Gastrocnemius medialis (tissue), 4 donors: ENCODE results near the gene TMPO. TPM values are rescaled to one million over a fixed set of nuclear protein-coding genes. Genes with fewer than 3 reads are reported as not detected.

Source experiments
- ATAC-seq, 2 donors: fragments of 150-250 bp; one replicate each; pipeline ENCODE4 v1.9.1; 2016
- DNase-seq, 2 donors: peaks; one replicate each; pipeline ENCODE4 v3.0.0-alpha.2; 2019
- H3K27ac ChIP-seq, 4 donors: fragments of 200-600 bp; sonication (generic); 1 replicate in 1 of 4; 2 replicates in 3 of 4; pipeline ENCODE4 v1.5.1; 2016 to 2018; ENCODE audit warnings: mild to moderate bottlenecking in 2 of 4, moderate library complexity in 1 of 4
- H3K27me3 ChIP-seq, 3 donors: fragments of 200-600 bp; sonication (generic) in 2 of 3; 1 replicate in 1 of 3; 2 replicates in 2 of 3; pipeline versions ENCODE4 v1.5.1 to v1.6.0; 2016 to 2019; ENCODE audit warnings: mild to moderate bottlenecking in 1 of 3, moderate library complexity in 1 of 3
- H3K36me3 ChIP-seq, 2 donors: fragments of 200-600 bp; sonication (generic) in 1 of 2; one replicate each; pipeline ENCODE4 v1.5.1; 2017 to 2018
- H3K4me1 ChIP-seq, 2 donors: fragments of 200-600 bp; sonication (generic) in 1 of 2; one replicate each; pipeline ENCODE4 v1.5.1; 2016 to 2017; ENCODE audit warnings: mild to moderate bottlenecking in 2 of 2
- H3K4me3 ChIP-seq, 4 donors: fragments of 200-600 bp; sonication (generic) in 3 of 4; 1 replicate in 1 of 4; 2 replicates in 3 of 4; pipeline ENCODE4 v1.5.1; 2016 to 2019; ENCODE audit warnings: mild to moderate bottlenecking in 2 of 4
- H3K9me3 ChIP-seq, 3 donors: fragments of 200-600 bp; sonication (generic) in 2 of 3; 1 replicate in 1 of 3; 2 replicates in 2 of 3; pipeline ENCODE4 v1.5.1; 2016 to 2019
- CTCF ChIP-seq, 5 experiments: fragments of 450-650 bp in 3 of 5; fragments of 200-600 bp in 2 of 5; sonication (generic) in 2 of 5; IDR thresholded peaks in 4 of 5; conservative IDR thresholded peaks in 1 of 5; 1 replicate in 4 of 5; 2 replicates in 1 of 5; pipeline ENCODE4 v1.5.1; 2016 to 2019; ENCODE audit warnings: antibody characterized with exemption in 5 of 5, mild to moderate bottlenecking in 3 of 5, moderate library complexity in 3 of 5
- POLR2A ChIP-seq, 2 donors: fragments of 450-650 bp; IDR thresholded peaks; one replicate each; pipeline ENCODE4 v1.6.1; 2017; ENCODE audit warnings: antibody characterized with exemption in 2 of 2, mild to moderate bottlenecking in 2 of 2, moderate library complexity in 2 of 2
- in situ Hi-C, 4 donors: fragments of 200-750 bp; cut with MboI; loops; one replicate each; pipeline versions ENCODE4 v1.15.0 to v1.8.0; 2017; ENCODE audit warnings: low sequenced_read_pairs in 4 of 4
- intact Hi-C: fragments of 100-400 bp; cut with DNase I; formaldehyde crosslinking; loops from one replicate; pipeline ENCODE4 v1.15.1; 2023; ENCODE audit warnings: low total_unique reads
- total RNA-seq, 4 donors: library from RNA; depleted of rRNA; stranded (reverse); fragments of >200 nt; gene quantifications; one replicate each; pipeline versions ENCODE4 v1.1.0 to v1.2.3, GENCODE V29; 2016

TMPO gene
- total RNA-seq, 4 donors from 2014 or later = 12.2 to 16.5 (median 14.2) TPM

GRCh38 chr12:98532687-98533304, 17.4 kb downstream of the TMPO start:
- Histone ChIP-seq H3K4me3 (no peak overlapping the region), H3K27me3 (no peaks in the 10 kb centered on the region), H3K36me3 (no peaks in the 10 kb centered on the region), H3K9me3 (no peaks in the 10 kb centered on the region), H3K27ac (peak overlapping the region; percentile 69 to 75 (median 70)), H3K4me1 (peaks cover 13 to 21% of the 10 kb centered on the region in 2 donors)
- TF ChIP-seq CTCF (IDR thresholded peaks at IDR 0.05 in 4 of 5, conservative IDR thresholded peaks at IDR 0.05 in 1 of 5) (peak; percentile 38 to 64 (median 55)), POLR2A (IDR thresholded peaks at IDR 0.05) (no peak)
- DNase-seq = no peak
- ATAC-seq = peak; percentile 58 to 67
- intact Hi-C loops = loop anchor here (1.0 to 5.0 kb wide), 3 partner anchors 17 to 40 kb away; partner anchors contain the start of gene TMPO
- in situ Hi-C loops = no loop called here

- intact Hi-C loops = loop anchor here (1.0 to 5.0 kb wide), 3 partner anchors 18 to 41 kb away; partner anchors contain the start of gene TMPO
- in situ Hi-C loops = no loop called here
Measured at GRCh38 chr12:98533723-98534251, 18.4 kb downstream of the TMPO start.

GRCh38 chr12:98538031-98538430, 22.6 kb downstream of the TMPO start:
- Histone ChIP-seq H3K9me3 (no peaks in the 10 kb centered on the region), H3K27me3 (no peaks in the 10 kb centered on the region), H3K27ac (no peak overlapping the region), H3K4me1 (peaks cover 7 to 15% of the 10 kb centered on the region in 2 donors), H3K4me3 (no peak overlapping the region), H3K36me3 (no peaks in the 10 kb centered on the region)
- no peak for ATAC-seq
- in situ Hi-C loops (no loop called here), intact Hi-C loops (no loop called here)
- TF ChIP-seq CTCF (IDR thresholded peaks at IDR 0.05 in 4 of 5, conservative IDR thresholded peaks at IDR 0.05 in 1 of 5) (no peak), POLR2A (IDR thresholded peaks at IDR 0.05) (no peak)
- no peak for DNase-seq

More at GRCh38 chr12:98533723-98534251, 18.4 kb downstream of the TMPO start:
- ATAC-seq (peak; percentile 98), DNase-seq (peak in 1 of 2 donors; percentile 59)
- Histone ChIP-seq H3K9me3 (no peaks in the 10 kb centered on the region), H3K4me3 (no peak overlapping the region), H3K36me3 (no peaks in the 10 kb centered on the region), H3K27me3 (no peaks in the 10 kb centered on the region), H3K27ac (peak overlapping the region; percentile 69 to 75 (median 70)), H3K4me1 (peaks cover 13 to 21% of the 10 kb centered on the region in 2 donors)
- TF ChIP-seq CTCF (IDR thresholded peaks at IDR 0.05 in 4 of 5, conservative IDR thresholded peaks at IDR 0.05 in 1 of 5) = peak in 1 of 5 experiments; percentile 20
- TF ChIP-seq POLR2A (IDR thresholded peaks at IDR 0.05) = no peak

GRCh38 chr12:98543701-98544100, 28.3 kb downstream of the TMPO start:
- H3K4me1 ChIP-seq = no peaks in the 10 kb centered on the region
- H3K27me3 ChIP-seq = no peaks in the 10 kb centered on the region
- no peak for DNase-seq
- peaks cover 0 to 20% of the 10 kb centered on the region in 2 donors for H3K36me3 ChIP-seq
- no peak for TF ChIP-seq POLR2A (IDR thresholded peaks at IDR 0.05)
- no peak for TF ChIP-seq CTCF (IDR thresholded peaks at IDR 0.05 in 4 of 5, conservative IDR thresholded peaks at IDR 0.05 in 1 of 5)
- H3K9me3 ChIP-seq = no peaks in the 10 kb centered on the region
- no peak overlapping the region for H3K27ac ChIP-seq
- no peak overlapping the region for H3K4me3 ChIP-seq
- no peak for ATAC-seq
- in situ Hi-C loops (no loop called here), intact Hi-C loops (no loop called here)
